B cell (primary cell): ENCODE data around the gene PAQR5. TPM values are rescaled to one million over a fixed set of nuclear protein-coding genes. Genes with fewer than 3 reads are reported as not detected.

Source experiments
- ATAC-seq: fragments of 200-7000 bp; cut with Tn5 transposase; one replicate; pipeline ENCODE4 v1.10.0; 2021; ENCODE audit warnings: low read depth, mild to moderate bottlenecking, moderate number of reproducible peaks, moderate library complexity
- CTCF ChIA-PET: fragments of 350-600 bp; sonication (Branson Sonifier 250); formaldehyde crosslinking; loops from one replicate; lab custom pipeline; 2021; ENCODE audit warnings: antibody characterized with exemption, inconsistent platforms; lab: Charles Lee
- POLR2A ChIA-PET: fragments of 350-600 bp; sonication (Branson Sonifier 250); formaldehyde crosslinking; loops from one replicate; lab custom pipeline; 2021; ENCODE audit warnings: antibody characterized with exemption; lab: Charles Lee
- DNase-seq: peaks from one replicate; pipeline ENCODE4 v3.0.0; 2013
- H2AFZ ChIP-seq: 2 replicates; pipeline ENCODE4 v1.6.1; 2012; ENCODE audit warnings: mild to moderate bottlenecking, low read depth, low read length; ENCODE audit not compliant: insufficient read depth, poor library complexity, severe bottlenecking
- H3K27ac ChIP-seq, 2 donors: 1 replicate in 1 of 2; 2 replicates in 1 of 2; pipeline ENCODE4 v1.5.1; 2012 to 2013; ENCODE audit warnings: low read length in 2 of 2, mild to moderate bottlenecking in 2 of 2, moderate library complexity in 1 of 2
- H3K27me3 ChIP-seq, 4 experiments: fragments of 200-600 bp in 1 of 4; sonication (generic) in 1 of 4; replicated peaks in 1 of 4; 1 replicate in 2 of 4; 2 replicates in 2 of 4; pipeline versions ENCODE4 v1.6.1 to v1.7.0; 2013 to 2016; ENCODE audit warnings: low read length in 3 of 4, mild to moderate bottlenecking in 2 of 4, mixed read lengths in 1 of 4, moderate library complexity in 1 of 4; ENCODE audit not compliant: insufficient read depth in 4 of 4, control insufficient read depth in 3 of 4; ENCODE audit errors: control extremely low read depth in 1 of 4
- H3K36me3 ChIP-seq, 2 experiments: replicated peaks in 1 of 2; 1 replicate in 1 of 2; 2 replicates in 1 of 2; pipeline versions ENCODE4 v1.6.1 to v1.7.1; 2013; ENCODE audit warnings: low read length in 1 of 2; ENCODE audit not compliant: insufficient read depth in 2 of 2, control insufficient read depth in 1 of 2; ENCODE audit errors: control extremely low read depth in 1 of 2, extremely low read depth in 1 of 2
- H3K4me1 ChIP-seq, 2 donors: fragments of 200-600 bp in 1 of 2; sonication (generic) in 1 of 2; 1 replicate in 1 of 2; 2 replicates in 1 of 2; pipeline versions ENCODE4 v1.5.1 to v1.6.1; 2013 to 2017; ENCODE audit warnings: low read length in 2 of 2; ENCODE audit not compliant: control insufficient read depth in 2 of 2, insufficient read depth in 2 of 2
- H3K4me2 ChIP-seq: replicated peaks from 2 replicates; pipeline ENCODE3; 2012; ENCODE audit warnings: mild to moderate bottlenecking, low read depth, low read length; ENCODE audit not compliant: poor library complexity, severe bottlenecking
- H3K4me3 ChIP-seq, 5 experiments: fragments of 200-600 bp in 1 of 5; sonication (generic) in 1 of 5; 1 replicate in 3 of 5; 2 replicates in 2 of 5; pipeline versions ENCODE4 v1.5.1 to v1.7.0; 2011 to 2016; ENCODE audit warnings: low read length in 4 of 5, mild to moderate bottlenecking in 4 of 5, low read depth in 2 of 5, control low read depth in 1 of 5, moderate library complexity in 1 of 5; ENCODE audit not compliant: insufficient read depth in 1 of 5; ENCODE audit errors: control extremely low read depth in 1 of 5, extremely low read depth in 1 of 5
- H3K79me2 ChIP-seq: fragments of 200-600 bp; sonication (generic); one replicate; pipeline ENCODE4 v1.6.0; 2016; ENCODE audit warnings: low read length; ENCODE audit not compliant: control insufficient read depth, insufficient read depth
- H3K9ac ChIP-seq: fragments of 200-600 bp; sonication (generic); 2 replicates; pipeline ENCODE4 v1.6.1; 2017; ENCODE audit warnings: mild to moderate bottlenecking, low read length, moderate library complexity
- H3K9me3 ChIP-seq, 3 donors: one replicate each; pipeline versions ENCODE4 v1.6.1 to v1.7.1; 2013; ENCODE audit warnings: low read length in 2 of 3; ENCODE audit not compliant: control insufficient read depth in 2 of 3, insufficient read depth in 1 of 3; ENCODE audit errors: control extremely low read depth in 1 of 3
- H4K20me1 ChIP-seq: 2 replicates; pipeline ENCODE4 v1.6.0; 2012; ENCODE audit warnings: mild to moderate bottlenecking, low read length; ENCODE audit not compliant: insufficient read depth, control insufficient read depth, poor library complexity, severe bottlenecking
- H3K27ac Mint-ChIP-seq: one replicate; pipeline ENCODE4 v1.8.0; 2021; ENCODE audit warnings: mixed read lengths
- H3K27me3 Mint-ChIP-seq: one replicate; pipeline ENCODE4 v1.8.0; 2021; ENCODE audit warnings: mixed read lengths
- H3K4me1 Mint-ChIP-seq: one replicate; pipeline ENCODE4 v1.8.0; 2021; ENCODE audit warnings: mixed read lengths
- H3K4me3 Mint-ChIP-seq: one replicate; pipeline ENCODE4 v1.8.0; 2021; ENCODE audit warnings: mixed read lengths
- H3K9me3 Mint-ChIP-seq: one replicate; pipeline ENCODE4 v1.8.0; 2022; ENCODE audit warnings: mixed read lengths; ENCODE audit not compliant: insufficient read depth
- CTCF ChIP-seq: fragments of 200-600 bp; IDR thresholded peaks from one replicate; pipeline ENCODE4 v1.8.0; 2022; ENCODE audit warnings: antibody characterized with exemption, mild to moderate bottlenecking
- EZH2 ChIP-seq: IDR thresholded peaks from 2 replicates; pipeline ENCODE4 v1.6.1; 2012; ENCODE audit warnings: borderline replicate concordance, low read depth, mild to moderate bottlenecking, moderate library complexity, low read length; ENCODE audit not compliant: insufficient read depth, poor library complexity, severe bottlenecking
- WGBS: methylation state at CpG from one replicate; pipeline ENCODE4 v1.1.5; 2013; ENCODE audit warnings: missing lambda C conversion rate; ENCODE audit not compliant: insufficient coverage; 5-methylcytosine and 5-hydroxymethylcytosine counted together
- intact Hi-C: fragments of 100-400 bp; cut with micrococcal nuclease; formaldehyde crosslinking; loops from one replicate; pipeline ENCODE4 v1.10.0; 2022
- polyA plus RNA-seq: library from polyadenylated mRNA; depleted of rRNA; stranded (reverse); fragments of >200 nt; gene quantifications from 2 replicates; pipeline ENCODE4 v1.2.3, GENCODE V29; 2012
- total RNA-seq, 2 donors: library from RNA; stranded (reverse); fragments of 120-200 nt in 1 of 2; gene quantifications; 1 replicate in 1 of 2; 2 replicates in 1 of 2; pipeline versions ENCODE4 v1.2.3 to v1.2.4, GENCODE V29; 2013 to 2022

PAQR5 gene
- total and polyA plus RNA-seq, 2 donors (not counting 1 experiment from before 2014, with no cell fraction given): not detected

GRCh38 chr15:69360642-69361041 is 61.9 kb downstream of the PAQR5 start:
- H3K27ac ChIP-seq: no peak overlapping the region
- H3K4me3 ChIP-seq: no peak overlapping the region
- DNase-seq (no peak), ATAC-seq (no peak)
- H2AFZ ChIP-seq: no peak overlapping the region
- TF ChIP-seq EZH2 (no peak), CTCF (no peak)
- no peaks in the 10 kb centered on the region for H3K9me3 Mint-ChIP-seq
- no peaks in the 10 kb centered on the region for H3K79me2 ChIP-seq
- no CpG with 5 or more reads among the region's 1 CpG for WGBS
- H3K4me3 Mint-ChIP-seq: no peak overlapping the region
- CTCF ChIA-PET: no interaction called here
- no peak overlapping the region for H3K9ac ChIP-seq
- no peaks in the 10 kb centered on the region for H3K4me1 Mint-ChIP-seq
- no peaks in the 10 kb centered on the region for H4K20me1 ChIP-seq
- no peaks in the 10 kb centered on the region for H3K36me3 ChIP-seq
- H3K9me3 ChIP-seq: no peaks in the 10 kb centered on the region
- H3K4me2 ChIP-seq: no peak overlapping the region
- H3K27ac Mint-ChIP-seq: no peak overlapping the region
- H3K27me3 ChIP-seq: no peaks in the 10 kb centered on the region
- H3K4me1 ChIP-seq: no peaks in the 10 kb centered on the region
- POLR2A ChIA-PET: no interaction called here
- peaks cover 5% of the 10 kb centered on the region for H3K27me3 Mint-ChIP-seq
- intact Hi-C loops: no loop called here

- DNase-seq (no peak), ATAC-seq (no peak)
- H3K4me1 Mint-ChIP-seq: no peaks in the 10 kb centered on the region
- no peak overlapping the region for H3K27ac Mint-ChIP-seq
- Histone ChIP-seq H3K27me3 (peaks cover 0 to 7% (median 0%) of the 10 kb centered on the region in 4 experiments), H3K4me1 (no peaks in the 10 kb centered on the region), H3K36me3 (no peaks in the 10 kb centered on the region), H3K79me2 (no peaks in the 10 kb centered on the region), H3K4me3 (no peak overlapping the region), H4K20me1 (no peaks in the 10 kb centered on the region), H3K27ac (no peak overlapping the region), H3K9me3 (peaks cover 0 to 2% (median 0%) of the 10 kb centered on the region in 3 donors), H3K9ac (no peak overlapping the region), H3K4me2 (no peak overlapping the region), H2AFZ (no peak overlapping the region)
- POLR2A ChIA-PET: no interaction called here
- no peak for TF ChIP-seq CTCF
- no peak for TF ChIP-seq EZH2
- no peak overlapping the region for H3K4me3 Mint-ChIP-seq
- peaks cover 24% of the 10 kb centered on the region for H3K27me3 Mint-ChIP-seq
- intact Hi-C loops: no loop called here
- 60% methylated on average over 1 of the region's 3 CpGs for WGBS
- H3K9me3 Mint-ChIP-seq: peaks cover 5% of the 10 kb centered on the region
- CTCF ChIA-PET: no interaction called here
Measured at GRCh38 chr15:69367236-69367635, 68.5 kb downstream of the PAQR5 start.
